ENCODE results near the gene GTF2B. TPM values are rescaled to one million over a fixed set of nuclear protein-coding genes. Genes with fewer than 3 reads are reported as not detected.
"Not testable (repeated sequence)": the region's sequence is repeated elsewhere in the genome, so short reads cannot be mapped to it uniquely, and the experiment has no call there.

The GTF2B gene
- total RNA-seq, 2 experiments from 2014 or later, result 82.6 to 86.4 TPM

DNA sequence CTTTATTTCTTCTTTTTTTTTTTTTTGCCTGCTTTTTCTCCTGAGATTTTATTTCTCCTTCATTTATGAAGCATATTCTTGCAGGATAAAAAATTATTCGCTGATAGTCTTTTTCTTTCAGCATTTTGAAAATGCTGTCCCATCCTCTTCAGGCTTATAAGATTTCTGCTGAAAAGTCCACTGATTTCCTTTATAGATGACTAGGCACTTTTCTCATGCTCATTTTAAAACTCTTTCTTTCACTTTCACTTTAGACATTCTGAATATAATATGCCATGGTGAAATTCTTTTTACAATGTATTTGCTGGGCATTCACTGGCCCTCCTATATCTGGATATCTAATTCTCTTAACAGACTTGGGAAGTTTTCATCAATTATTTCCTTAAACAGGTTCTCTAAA lies 25.5 kb upstream of the GTF2B start:
- intact Hi-C loops (cut with DNase I, micrococcal nuclease), result no loop called here
- Histone ChIP-seq H3K9me3 (ENCODE audit: control insufficient read depth in 1 of 2, insufficient read depth in 1 of 2, low read length in 2 of 2) (peaks cover 19 to 41% of the 10 kb centered on the region in 2 experiments), H3K27me3 (ENCODE audit: control insufficient read depth in 1 of 2, insufficient read depth in 2 of 2, low read length in 2 of 2) (no peaks in the 10 kb centered on the region), H3K4me3 (ENCODE audit: low read length) (no peak overlapping the region), H3K4me1 (ENCODE audit: insufficient read depth, low read length) (no peaks in the 10 kb centered on the region), H3K36me3 (ENCODE audit: insufficient read depth, low read length) (peaks cover 18% of the 10 kb centered on the region), H3K27ac (ENCODE audit: low read depth in 1 of 2, low read length in 2 of 2) (no peak overlapping the region)
- Mint-ChIP-seq H3K4me3 (no peak overlapping the region), H3K27me3 (no peaks in the 10 kb centered on the region), H3K4me1 (ENCODE audit: low read depth) (peaks cover 8% of the 10 kb centered on the region), H3K27ac (no peak overlapping the region), H3K9me3 (peaks cover 20% of the 10 kb centered on the region), H3K36me3 (ENCODE audit: low read depth) (peaks cover 51% of the 10 kb centered on the region)
- ATAC-seq (ENCODE audit: poor library complexity) (no peak), DNase-seq (no peak)
- TF ChIP-seq, protein P1, sequence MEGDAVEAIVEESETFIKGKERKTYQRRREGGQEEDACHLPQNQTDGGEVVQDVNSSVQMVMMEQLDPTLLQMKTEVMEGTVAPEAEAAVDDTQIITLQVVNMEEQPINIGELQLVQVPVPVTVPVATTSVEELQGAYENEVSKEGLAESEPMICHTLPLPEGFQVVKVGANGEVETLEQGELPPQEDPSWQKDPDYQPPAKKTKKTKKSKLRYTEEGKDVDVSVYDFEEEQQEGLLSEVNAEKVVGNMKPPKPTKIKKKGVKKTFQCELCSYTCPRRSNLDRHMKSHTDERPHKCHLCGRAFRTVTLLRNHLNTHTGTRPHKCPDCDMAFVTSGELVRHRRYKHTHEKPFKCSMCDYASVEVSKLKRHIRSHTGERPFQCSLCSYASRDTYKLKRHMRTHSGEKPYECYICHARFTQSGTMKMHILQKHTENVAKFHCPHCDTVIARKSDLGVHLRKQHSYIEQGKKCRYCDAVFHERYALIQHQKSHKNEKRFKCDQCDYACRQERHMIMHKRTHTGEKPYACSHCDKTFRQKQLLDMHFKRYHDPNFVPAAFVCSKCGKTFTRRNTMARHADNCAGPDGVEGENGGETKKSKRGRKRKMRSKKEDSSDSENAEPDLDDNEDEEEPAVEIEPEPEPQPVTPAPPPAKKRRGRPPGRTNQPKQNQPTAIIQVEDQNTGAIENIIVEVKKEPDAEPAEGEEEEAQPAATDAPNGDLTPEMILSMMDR (IDR thresholded peaks at IDR 0.05), result no peak
- ChIA-PET POLR2A (no interaction called here), CTCF (no interaction called here)

DNA sequence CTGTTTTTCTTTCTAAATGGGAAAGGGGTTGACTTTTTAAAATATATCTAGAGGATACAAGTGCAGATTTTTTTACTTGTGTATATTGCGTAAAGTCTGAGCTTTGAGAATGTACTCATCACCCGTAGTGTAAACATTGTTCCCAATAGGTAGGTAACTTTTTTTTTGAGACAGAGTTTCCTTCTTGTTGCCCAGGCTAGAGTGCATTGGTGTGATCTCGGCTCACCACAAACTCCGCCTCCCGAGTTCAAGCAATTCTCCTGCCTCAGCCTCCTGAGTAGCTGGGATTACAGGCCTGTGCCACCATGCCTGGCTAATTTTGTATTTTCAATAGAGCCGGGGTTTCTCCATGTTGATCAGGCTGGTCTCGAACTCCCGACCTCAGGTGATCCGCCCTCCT lies 20.4 kb upstream of the GTF2B start:
- intact Hi-C loops (cut with DNase I, micrococcal nuclease), result not testable (repeated sequence)

DNA sequence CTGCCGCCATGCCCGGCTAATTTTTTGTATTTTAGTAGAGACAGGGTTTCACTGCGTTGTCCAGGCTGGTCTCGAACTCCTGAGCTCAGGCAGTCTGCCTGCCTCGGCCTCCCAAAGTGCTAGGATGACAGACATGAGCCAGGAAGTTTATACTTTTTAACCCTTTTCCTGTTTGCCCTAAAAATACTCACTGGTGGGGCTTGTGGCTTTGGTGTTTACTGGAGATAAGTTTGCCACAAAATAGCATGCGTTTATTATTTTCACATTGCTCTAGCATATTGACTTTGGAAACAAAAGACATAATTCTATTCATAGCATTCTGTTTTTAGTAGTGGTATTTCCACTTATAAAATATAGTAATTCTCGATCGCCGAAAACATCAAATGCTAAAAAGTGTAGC lies 19.8 kb upstream of the GTF2B start:
- Mint-ChIP-seq H3K36me3 (ENCODE audit: low read depth) (no peaks in the 10 kb centered on the region), H3K27ac (no peak overlapping the region), H3K27me3 (no peaks in the 10 kb centered on the region), H3K4me3 (no peak overlapping the region), H3K4me1 (ENCODE audit: low read depth) (peaks cover 15% of the 10 kb centered on the region), H3K9me3 (peaks cover 12% of the 10 kb centered on the region)
- no peak for DNase-seq
- no peak overlapping the region for H3K4me3 ChIP-seq (ENCODE audit: low read length)
- ChIA-PET CTCF (interaction anchor here (0.6 kb wide), 1 partner anchor 24 kb away, joined by 3 read pairs; no protein-coding TSS in a partner anchor), POLR2A (no interaction called here)
- ATAC-seq (ENCODE audit: poor library complexity), result no peak
- H3K36me3 ChIP-seq (ENCODE audit: insufficient read depth, low read length), result no peaks in the 10 kb centered on the region
- TF ChIP-seq, protein P1 (IDR thresholded peaks at IDR 0.05), result no peak
- peaks cover 0 to 9% of the 10 kb centered on the region in 2 experiments for H3K9me3 ChIP-seq (ENCODE audit: control insufficient read depth in 1 of 2, insufficient read depth in 1 of 2, low read length in 2 of 2)
- no peak overlapping the region for H3K27ac ChIP-seq (ENCODE audit: low read depth in 1 of 2, low read length in 2 of 2)
- intact Hi-C loops (cut with DNase I, micrococcal nuclease), result no loop called here
- no peaks in the 10 kb centered on the region for H3K4me1 ChIP-seq (ENCODE audit: insufficient read depth, low read length)
- H3K27me3 ChIP-seq (ENCODE audit: control insufficient read depth in 1 of 2, insufficient read depth in 2 of 2, low read length in 2 of 2), result no peaks in the 10 kb centered on the region

More for the DNA sequence above, 20.4 kb upstream of the GTF2B start:
- H3K4me3 Mint-ChIP-seq; POLR2A ChIA-PET; DNase-seq; H3K27me3 ChIP-seq (ENCODE audit: control insufficient read depth in 1 of 2, insufficient read depth in 2 of 2, low read length in 2 of 2); H3K27me3 Mint-ChIP-seq; H3K36me3 ChIP-seq (ENCODE audit: insufficient read depth, low read length); H3K4me1 ChIP-seq (ENCODE audit: insufficient read depth, low read length); ATAC-seq (ENCODE audit: poor library complexity); CTCF ChIA-PET; H3K27ac Mint-ChIP-seq; H3K36me3 Mint-ChIP-seq (ENCODE audit: low read depth); H3K4me3 ChIP-seq (ENCODE audit: low read length); H3K27ac ChIP-seq (ENCODE audit: low read depth in 1 of 2, low read length in 2 of 2): not testable (repeated sequence)
- Mint-ChIP-seq H3K9me3 (peaks cover 14% of the 10 kb centered on the region), H3K4me1 (ENCODE audit: low read depth) (peaks cover 15% of the 10 kb centered on the region)
- peaks cover 0 to 16% of the 10 kb centered on the region in 2 experiments for H3K9me3 ChIP-seq (ENCODE audit: control insufficient read depth in 1 of 2, insufficient read depth in 1 of 2, low read length in 2 of 2)

DNA sequence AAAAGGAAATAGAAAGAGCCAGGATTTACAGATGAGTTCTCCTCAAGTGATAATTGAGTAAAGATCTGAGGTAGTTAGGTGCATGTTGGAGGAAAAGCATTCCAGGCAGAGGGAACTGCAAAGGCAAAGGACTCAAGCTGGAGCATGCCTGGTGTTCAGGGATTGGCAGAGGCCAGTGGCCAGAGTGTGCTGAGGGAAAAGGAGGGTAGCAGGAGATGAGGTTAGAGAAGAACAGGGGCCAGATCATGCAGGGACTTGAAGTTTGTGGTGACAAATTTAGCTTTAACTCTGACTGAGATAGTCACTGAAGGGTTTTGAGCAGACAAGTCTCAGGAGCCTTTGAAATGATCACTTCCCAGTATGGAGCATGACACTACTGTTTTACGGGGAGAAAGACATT lies 19.0 kb upstream of the GTF2B start:
- Mint-ChIP-seq H3K36me3 (ENCODE audit: low read depth) (no peaks in the 10 kb centered on the region), H3K27ac (no peak overlapping the region), H3K27me3 (no peaks in the 10 kb centered on the region), H3K4me3 (no peak overlapping the region), H3K4me1 (ENCODE audit: low read depth) (peaks cover 15% of the 10 kb centered on the region), H3K9me3 (peaks cover 6% of the 10 kb centered on the region)
- POLR2A ChIA-PET, result no interaction called here
- ATAC-seq (ENCODE audit: poor library complexity) (no peak), DNase-seq (no peak)
- Histone ChIP-seq H3K27me3 (ENCODE audit: control insufficient read depth in 1 of 2, insufficient read depth in 2 of 2, low read length in 2 of 2) (no peaks in the 10 kb centered on the region), H3K27ac (ENCODE audit: low read depth in 1 of 2, low read length in 2 of 2) (no peak overlapping the region), H3K4me1 (ENCODE audit: insufficient read depth, low read length) (no peaks in the 10 kb centered on the region), H3K9me3 (ENCODE audit: control insufficient read depth in 1 of 2, insufficient read depth in 1 of 2, low read length in 2 of 2) (peaks cover 0 to 2% of the 10 kb centered on the region in 2 experiments), H3K36me3 (ENCODE audit: insufficient read depth, low read length) (no peaks in the 10 kb centered on the region), H3K4me3 (ENCODE audit: low read length) (no peak overlapping the region)
- CTCF ChIA-PET, result interaction anchor here (0.6 kb wide), 1 partner anchor 25 kb away, joined by 3 read pairs; no protein-coding TSS in a partner anchor
- intact Hi-C loops (cut with DNase I, micrococcal nuclease), result no loop called here
- TF ChIP-seq, protein P1 (IDR thresholded peaks at IDR 0.05), result no peak
